GM23248 (cell line): Measurements from ENCODE around the gene FAM171A2.

ENCODE experiments used
- EZH2 ChIP-seq: fragments of 200-600 bp; sonication (generic); IDR thresholded peaks from 2 replicates; pipeline ENCODE4 v1.6.1; 2018; ENCODE audit warnings: antibody characterized with exemption, mild to moderate bottlenecking; ENCODE audit not compliant: insufficient read depth, poor library complexity, severe bottlenecking
- EZH2phosphoT487 ChIP-seq: fragments of 200-600 bp; sonication (generic); IDR thresholded peaks from 2 replicates; pipeline ENCODE4 v1.6.1; 2018; ENCODE audit warnings: antibody characterized with exemption, moderate library complexity, mild to moderate bottlenecking, low read depth; ENCODE audit not compliant: insufficient read depth

DNA sequence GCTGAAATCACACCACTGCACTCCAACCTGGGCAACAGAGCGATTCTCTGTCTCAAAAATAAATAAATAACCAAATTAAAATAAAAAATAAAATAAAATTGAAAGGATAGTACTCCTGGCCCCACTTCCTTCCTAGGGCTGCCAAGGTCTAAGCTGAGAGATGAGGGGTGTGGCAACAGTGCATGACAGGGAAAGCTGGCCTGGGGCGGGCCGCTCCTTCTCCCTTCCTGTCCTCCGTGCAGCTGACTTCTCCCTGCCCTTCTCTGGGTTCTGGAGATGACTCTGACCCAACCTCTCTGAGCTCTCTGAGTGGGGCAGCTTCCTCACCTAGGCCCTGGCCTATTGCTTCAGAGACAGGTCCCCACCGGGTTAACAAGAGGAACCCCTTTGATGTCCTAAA is 30.3 kb downstream of the FAM171A2 start:
- TF ChIP-seq EZH2phosphoT487 (no peak), EZH2 (no peak)
